HG02763 (cell line): Measurements from ENCODE around the gene C1orf141.
"Not testable (repeated sequence)": the region's sequence is repeated elsewhere in the genome, so short reads cannot be mapped to it uniquely, and the experiment has no call there.

Source experiments
- ATAC-seq: cut with Tn5 transposase; IDR thresholded peaks from one replicate; pipeline ENCODE4 v1.9.1; 2021; ENCODE audit warnings: mild to moderate bottlenecking, moderate library complexity; ENCODE audit not compliant: unreplicated experiment

The C1orf141 gene

DNA sequence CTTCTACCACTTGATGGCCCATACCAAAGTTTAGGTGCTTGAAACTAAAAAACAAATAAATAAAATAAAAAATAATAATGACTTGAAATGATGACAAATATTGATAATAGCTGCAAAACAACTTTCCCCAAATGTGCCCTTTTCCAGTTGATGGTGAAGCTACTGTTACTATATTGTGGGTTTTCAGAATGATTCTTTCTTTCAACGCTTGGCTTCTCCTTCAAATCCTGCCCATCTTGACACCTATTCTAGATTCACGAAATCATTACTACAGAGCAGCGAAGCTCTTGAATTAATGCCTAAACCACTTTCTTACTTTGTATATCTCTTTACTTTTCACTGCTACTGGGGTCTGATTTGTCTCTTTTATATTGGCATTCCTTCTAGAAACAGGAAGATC lies 9.2 kb upstream of the C1orf141 start:
- no peak for ATAC-seq

DNA sequence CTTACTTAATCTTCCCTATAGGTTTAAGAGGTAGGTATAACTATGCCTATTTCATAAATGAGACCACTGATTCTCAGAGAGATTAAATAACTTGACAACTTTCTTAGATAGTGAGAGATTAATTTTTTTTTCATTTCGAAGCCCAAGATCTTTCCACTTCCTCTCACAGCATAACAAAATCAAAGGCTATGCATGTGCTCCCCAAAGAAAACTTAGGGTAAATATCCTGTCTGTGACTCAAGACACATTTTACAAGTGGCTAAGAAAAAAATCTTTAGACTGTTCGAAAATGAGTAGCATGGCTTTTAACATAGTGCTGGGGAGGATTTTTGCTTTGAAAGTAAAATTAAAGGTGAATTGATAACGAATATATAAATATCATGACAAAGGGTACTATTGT lies 8.2 kb upstream of the C1orf141 start:
- no peak for ATAC-seq

DNA sequence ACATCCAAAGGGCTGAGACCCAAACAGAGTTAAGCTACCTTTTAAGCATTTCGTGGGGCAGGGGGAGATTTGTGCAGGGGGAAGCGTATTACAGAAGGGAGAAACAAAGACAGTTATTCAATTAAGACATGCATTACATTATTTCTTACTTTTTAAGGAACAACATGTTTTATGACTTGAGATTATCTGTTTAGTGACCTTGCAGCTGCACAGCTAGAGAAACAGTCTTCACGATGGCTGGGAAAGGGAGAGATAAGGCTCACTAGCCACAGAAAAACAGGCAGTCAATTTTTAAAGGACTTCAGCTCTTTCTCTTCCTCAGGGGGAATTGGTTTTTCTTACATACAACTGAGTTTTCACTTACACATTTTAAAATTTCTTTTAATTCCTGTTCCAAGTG lies 7.1 kb upstream of the C1orf141 start:
- not testable (repeated sequence) for ATAC-seq

DNA sequence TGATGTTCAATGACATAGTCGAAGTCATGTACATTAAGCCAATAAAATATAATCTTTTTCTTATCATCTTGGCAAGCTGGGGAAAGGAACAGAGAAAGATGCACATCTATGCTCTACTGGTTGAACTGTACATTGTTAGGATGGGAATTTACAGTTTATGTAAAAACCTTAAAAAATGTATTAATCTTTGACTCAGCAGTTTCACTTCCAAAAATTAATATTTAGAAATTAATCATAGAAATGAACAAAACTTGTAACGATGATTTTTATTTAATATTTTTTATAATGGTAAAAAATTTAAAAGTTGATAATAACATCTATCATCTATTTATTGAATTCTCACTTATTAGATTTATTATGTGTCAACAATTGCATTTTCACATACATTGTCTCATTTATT lies 5.7 kb upstream of the C1orf141 start:
- ATAC-seq, result no peak

DNA sequence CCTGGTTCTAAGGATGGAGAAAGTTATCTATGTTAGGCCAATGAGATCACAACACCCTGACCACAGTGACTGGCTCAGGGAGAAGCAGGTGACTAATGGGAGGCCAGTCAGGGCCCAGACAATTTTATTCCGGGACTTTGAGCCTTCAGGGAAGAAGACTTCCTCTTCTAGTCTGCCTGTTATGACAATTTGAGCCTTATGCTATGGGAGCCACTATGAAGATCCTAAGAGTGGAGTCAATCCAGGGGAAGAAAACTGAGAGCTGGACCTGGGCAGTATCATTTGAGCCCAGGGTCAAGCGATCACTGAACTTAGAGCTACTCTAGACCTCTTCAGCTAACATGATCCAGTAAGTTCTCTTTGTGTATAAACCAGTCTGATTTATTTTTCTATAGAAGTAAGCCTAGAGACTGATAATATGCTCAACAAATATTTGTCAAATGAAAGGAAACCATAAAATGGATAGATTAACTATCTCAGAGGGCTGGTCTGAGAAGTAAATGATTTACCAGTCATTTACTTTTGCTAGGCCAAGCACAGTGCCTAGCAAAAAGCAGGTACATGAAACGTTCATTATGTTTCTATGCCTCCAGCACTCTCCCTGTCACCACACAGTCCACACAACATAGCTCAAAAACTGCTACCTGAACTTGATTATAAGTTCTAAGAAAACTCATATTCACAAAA lies 4.2 kb upstream of the C1orf141 start:
- no peak for ATAC-seq

DNA sequence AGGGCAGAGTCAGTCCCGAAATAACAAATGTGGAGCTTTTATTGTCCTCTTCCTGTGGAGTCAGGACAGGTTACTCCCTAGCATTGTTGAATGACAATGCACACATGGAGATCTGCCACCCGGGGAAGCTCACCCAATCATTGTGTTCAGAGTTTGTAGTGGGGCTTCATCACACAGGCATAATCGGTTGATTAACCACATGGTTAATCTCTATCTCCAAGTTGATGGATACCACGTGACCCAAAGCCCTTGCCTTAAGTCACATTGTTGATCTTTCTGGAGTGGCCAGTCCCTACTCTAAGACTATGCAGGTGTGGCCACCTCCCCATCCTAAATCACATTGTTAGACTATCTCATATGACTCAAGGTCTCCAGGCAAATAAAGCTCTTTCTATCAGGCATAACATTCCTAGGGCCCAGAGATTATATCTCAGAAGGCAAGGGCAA lies 2.6 kb upstream of the C1orf141 start:
- no peak for ATAC-seq

DNA sequence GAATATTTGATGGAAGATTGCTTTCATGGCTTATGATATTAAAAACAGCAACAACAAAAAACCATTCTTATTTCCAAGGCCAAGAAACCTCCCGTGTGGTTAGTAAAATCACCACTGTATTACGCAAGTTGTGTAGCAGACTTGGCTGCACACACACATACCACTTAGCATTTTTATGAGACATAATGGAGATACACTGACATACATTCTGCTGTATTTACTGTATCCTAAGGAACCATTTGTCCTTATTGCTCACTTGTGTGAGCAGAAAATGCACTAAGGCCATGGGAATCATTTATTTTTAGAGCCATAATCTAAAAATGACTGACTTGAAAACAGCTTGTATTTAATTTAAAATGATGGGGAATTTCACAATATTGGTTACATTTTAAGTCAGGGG lies 584 bp upstream of the C1orf141 start:
- ATAC-seq, result no peak

DNA sequence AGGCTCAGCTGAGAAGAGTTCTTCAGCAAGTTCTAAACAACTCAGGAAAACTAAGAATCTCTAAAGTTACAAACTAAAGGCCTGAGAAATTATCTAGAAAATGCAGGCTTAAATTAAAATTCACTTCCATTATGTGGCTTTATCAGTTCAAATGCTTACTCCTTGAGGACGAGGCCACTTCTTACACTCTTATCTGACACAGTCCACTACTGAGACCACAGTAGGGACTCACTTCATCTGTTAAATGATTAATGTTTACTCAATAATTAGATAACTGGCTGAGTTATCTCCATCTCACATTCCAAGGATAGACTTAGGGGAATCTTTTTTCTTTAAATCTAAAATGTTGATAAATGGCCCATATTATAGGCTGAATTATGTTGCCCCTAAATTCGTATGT lies 1.6 kb downstream of the C1orf141 start:
- ATAC-seq, result no peak

DNA sequence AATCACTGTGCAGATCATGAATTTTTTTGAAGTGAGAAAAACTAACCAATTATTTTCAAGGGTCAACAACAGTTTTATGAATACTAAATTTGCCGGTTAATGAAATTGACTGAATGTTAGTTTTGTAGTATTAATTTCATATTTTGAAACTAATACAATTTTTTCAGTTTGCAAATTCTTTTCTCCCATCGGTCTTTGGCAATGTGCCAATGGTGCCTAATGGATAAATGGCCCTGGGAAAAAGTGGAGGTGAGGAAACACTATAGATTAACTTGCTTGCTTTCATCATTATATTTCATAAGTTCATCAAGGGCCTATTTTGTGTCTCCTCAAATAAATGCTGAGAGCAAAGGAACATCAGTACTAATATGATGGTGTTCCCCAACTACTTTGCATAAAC lies 4.1 kb downstream of the C1orf141 start:
- no peak for ATAC-seq

DNA sequence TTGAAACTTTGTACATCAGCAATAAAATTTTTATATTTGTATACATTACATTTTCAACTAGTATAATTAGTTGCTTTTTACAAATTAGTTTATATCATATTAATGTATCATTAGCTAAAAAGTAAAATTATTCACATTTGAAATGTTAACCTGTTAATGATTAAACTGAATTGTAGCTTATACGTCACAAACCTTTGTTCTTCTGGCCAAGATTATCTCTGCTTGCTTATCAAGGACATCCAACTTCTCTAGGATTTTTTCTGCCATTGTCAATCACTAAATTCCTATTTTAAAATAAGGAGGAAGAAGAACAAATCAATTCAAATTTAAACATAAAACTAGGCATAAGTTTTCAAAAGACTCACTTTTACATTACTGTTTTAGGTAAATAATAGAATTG lies 7.8 kb downstream of the C1orf141 start:
- ATAC-seq, result no peak

DNA sequence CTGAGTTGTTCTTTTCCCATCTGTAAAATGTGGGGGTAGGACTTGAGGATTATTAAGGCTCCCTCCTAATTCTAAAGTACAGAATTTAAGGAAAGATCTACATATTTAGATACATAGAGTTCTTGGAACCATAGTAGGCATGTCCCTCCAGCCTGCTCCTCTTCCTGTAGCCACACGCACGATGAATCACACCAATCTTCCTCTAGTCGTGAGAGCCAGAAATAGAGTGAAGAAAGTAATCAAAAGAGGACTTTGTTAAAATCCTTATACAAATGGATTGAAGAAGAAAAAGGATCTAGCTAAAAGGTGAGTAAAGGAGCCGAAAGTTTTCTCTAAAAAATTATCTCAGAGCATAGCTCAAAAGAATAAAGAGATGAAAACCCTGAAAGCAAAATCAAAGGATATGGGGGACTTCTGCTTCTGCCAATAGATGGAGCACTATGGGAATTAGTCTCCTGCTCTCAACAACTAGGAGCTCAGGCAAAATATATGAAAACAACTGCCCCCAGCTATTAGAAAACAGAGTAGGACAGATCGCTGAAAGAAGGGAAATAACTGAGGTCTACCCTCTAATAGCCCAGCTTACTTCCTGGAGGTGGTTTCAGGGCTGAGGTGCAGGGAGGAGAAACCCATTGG lies 8.5 kb downstream of the C1orf141 start:
- ATAC-seq, result no peak

DNA sequence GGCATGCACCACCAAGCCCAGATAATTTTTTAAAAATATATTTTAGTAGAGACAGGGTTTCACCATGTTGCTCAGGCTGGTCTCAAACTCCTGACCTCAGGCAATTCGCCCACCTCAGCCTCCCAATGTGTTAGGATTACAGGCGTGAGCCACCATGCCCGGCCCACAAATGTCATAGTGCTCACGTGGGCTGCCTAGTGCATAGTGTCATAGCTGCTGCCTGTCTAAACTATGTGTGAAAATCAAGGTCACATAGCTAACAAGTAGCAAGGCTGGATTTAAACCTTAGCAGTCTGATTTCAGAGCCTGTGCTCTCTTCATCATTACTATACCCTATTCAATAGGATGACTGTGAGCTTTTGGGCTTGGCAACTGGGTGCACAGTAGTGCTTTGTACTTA lies 10.3 kb downstream of the C1orf141 start:
- ATAC-seq, result no peak

DNA sequence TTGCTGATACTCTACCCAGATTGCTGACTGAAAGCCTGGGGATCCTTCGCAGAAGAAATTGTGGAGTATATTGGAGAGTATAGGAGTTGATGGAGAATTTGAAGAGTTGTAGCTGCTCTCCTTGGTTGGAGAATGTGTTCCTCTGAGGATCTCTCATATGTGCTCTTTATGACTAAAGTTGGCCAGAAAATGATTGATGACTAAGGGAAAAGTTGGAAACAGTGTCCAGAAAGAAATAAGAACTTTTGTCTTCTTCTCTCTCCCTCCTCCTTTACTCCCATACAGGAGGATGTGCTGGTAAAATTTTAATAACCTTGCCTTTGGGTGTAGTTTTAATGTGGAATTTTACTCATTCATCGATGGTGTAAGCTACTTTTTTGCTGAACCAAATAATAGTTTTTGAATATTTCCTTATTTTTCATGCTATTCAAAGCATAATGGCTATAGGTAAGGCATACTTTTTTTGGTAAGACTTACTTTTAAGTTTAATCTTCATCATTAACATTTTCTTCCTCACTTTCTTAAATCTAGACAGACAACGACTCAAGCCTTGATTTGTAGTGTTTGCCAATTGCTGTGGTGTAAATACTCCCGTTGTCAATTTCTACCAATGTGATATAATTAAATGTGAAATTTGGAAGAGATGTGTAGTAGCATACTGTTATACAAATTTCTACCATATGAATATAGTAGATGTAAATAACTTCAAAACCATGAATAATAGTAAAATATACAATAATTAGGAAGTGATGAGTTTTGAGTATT lies 13.7 kb downstream of the C1orf141 start:
- ATAC-seq, result no peak

DNA sequence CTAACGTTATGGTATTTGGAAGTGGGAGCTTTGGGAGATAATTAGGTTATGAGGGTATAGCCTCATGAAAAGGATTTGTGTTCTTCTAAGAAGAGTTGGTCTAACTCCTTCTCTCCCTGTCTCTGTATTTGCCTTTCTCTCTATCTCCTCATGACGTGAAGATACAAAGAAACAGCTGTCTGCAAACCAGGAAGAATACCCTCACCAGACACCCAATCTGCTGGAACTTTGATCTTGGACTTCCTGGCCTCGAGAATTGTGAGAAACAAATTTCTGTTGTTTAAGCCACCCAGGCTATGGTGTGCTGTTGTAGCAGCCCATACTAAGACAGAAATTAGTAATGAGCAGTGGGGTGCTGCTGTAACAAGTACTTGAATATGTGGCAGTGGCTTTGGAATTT lies 16.1 kb downstream of the C1orf141 start:
- no peak for ATAC-seq

DNA sequence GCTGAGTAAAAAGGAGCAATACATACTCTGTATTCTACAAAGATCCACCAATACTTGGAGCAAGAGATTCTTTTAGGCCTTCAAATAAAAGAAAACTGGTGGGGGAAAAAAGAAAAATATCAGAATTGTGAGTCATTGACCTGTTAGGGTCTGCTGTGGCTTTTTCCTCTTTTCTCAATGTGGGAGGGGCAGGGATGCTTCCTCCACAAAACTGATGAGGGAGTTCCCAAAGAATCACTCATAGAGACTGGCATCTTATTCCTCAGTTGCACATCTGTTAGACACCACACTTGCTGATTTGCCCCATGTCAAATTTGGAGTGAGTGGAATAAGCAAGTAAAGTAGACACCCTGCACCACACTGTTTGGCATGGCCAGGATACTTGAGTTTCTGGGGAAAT lies 16.6 kb downstream of the C1orf141 start:
- ATAC-seq, result no peak

DNA sequence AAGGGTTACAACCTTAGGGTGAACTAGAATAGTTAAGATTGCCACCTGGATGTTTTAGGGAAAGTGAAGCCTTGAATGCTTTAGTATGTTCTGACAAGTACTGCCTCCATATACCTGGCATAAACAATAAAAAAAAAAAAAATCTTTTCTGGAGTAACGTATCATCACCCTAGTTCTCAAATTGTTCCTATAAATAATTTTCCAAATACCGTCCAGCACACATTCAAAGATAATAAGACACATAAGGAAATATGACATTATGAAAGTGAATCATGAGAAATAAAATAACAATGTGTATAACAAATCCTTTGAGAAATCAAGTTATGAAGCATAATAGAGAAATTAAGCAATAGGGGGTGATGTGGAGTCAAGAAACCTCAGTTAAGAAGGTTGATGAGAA lies 20.6 kb downstream of the C1orf141 start:
- no peak for ATAC-seq

DNA sequence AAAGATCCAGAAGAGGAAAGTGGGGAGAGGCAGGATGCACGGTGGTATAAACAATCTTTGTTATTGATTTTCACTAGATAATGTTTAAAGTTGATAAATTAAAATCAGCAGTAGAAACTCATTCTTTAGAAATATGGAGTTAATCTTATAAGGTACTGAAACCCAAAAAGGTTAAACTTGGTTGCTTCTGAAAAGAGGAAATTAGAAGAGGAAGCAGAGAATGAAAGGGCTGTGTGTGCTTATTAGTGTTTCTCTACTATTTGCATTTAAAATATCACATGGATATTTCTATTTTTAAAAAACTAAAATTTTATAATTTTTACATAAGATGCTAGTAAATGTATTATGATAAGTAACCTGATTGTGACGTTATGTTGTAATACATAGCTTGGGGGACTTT lies 24.4 kb downstream of the C1orf141 start:
- ATAC-seq, result no peak

DNA sequence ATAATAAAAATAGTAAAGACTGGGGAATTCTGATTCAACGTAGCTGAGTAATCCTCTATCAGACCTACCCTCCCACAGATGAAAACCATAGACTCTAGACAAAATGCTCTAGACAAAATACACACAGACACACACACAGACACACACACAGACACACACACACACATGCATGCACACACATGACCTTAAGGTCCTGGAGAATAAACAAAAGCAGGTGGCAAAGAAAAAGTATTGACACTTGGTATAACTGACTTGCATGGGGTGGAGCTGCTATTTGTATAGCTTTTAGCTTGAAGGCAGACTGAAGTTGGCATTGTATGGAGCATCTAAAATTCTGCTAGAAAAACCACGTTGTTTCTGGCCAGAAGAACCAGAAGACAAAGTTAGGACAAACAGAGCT lies 29.3 kb downstream of the C1orf141 start:
- no peak for ATAC-seq

DNA sequence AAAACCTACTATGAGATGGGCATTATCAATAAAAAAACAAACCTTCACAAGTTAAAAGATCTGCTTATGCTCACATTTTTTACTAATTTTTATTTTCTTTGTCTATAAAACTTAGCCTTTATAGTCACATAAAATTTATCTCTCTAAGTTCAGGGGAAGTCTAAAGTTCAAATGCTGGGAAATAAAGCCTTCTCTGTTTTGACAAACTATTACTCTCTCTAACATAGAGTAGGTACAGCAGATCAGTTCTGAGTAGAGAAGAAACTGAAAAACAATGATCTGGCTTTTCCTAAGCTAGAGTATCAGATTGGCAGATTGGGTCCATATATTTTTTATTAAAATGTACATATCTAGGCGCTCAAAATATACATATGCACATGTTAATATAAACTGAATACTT lies 31.2 kb downstream of the C1orf141 start:
- no peak for ATAC-seq

DNA sequence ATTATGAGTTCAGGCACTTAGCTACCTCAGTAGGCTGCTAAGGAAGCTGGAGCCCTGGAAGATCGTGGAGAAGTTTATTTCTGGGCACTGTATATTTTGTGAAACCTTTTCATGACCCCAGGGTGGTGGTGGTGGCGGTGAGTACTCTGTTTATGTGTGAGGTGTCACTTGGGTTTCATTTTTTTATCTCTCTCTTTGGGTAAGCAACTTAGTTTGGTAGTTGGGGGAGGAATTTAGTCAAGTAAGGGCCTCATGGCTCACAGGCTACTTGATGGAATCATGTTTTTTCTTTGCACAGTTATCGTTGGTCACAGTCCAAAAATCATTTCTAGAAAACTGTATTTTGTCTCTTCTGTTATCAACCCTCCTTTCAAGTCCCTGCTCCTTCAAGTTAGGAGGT lies 33.9 kb downstream of the C1orf141 start:
- no peak for ATAC-seq

DNA sequence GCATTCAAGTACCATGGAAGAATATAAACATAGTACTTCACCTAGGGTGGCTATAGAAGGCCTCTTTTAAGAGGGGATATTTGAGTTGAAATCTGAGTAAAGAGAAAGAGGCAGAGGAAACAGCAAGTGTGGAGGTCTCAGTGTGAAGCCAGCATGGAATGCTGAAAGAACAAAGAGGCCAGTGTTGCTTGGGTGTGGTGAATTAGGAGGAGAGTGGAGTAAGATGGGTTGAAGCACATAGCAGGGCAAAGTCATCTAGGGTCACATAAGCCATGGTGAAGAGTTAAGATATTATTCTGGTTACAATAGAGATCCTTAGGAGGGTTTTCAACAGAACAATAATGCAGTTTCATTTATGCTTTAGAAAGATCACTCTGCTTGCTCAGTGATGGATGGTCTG lies 37.5 kb downstream of the C1orf141 start:
- ATAC-seq, result no peak

DNA sequence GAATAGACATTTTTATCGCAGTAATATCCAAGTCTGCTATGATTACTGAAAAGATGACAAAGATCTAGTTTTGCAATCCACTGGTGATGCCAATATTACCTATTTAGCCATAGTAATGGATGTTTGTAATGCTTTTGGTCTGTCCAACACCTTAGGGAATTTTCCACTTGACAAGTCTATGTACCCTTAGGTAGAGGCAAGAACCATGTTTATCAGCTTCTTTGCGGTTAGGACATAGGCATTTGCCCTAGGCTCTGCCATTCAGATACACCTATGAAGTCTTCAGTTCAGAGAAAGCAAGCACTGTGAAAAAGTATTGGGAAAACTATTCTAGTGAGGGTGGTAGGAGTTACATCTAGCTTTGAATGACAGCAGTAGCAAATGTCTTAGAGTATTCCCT lies 40.6 kb downstream of the C1orf141 start:
- ATAC-seq, result no peak
